ENCODE measurements around the gene NPAS3. TPM values are rescaled to one million over a fixed set of nuclear protein-coding genes. Genes with fewer than 3 reads are reported as not detected.

NPAS3 gene
- total and polyA plus RNA-seq, 7 donors, result 0.36 to 6.4 (median 4.6) TPM; not detected in 2

- intact Hi-C loops (cut with DNase I), result no loop called here
- Histone ChIP-seq H3K36me3 (no peaks in the 10 kb centered on the region), H3K27ac (no peak overlapping the region), H3K9me3 (no peaks in the 10 kb centered on the region), H3K4me1 (peaks cover 0 to 21% (median 16%) of the 10 kb centered on the region in 4 donors), H3K4me3 (no peak overlapping the region), H3K27me3 (no peaks in the 10 kb centered on the region)
- 71 to 77% methylated on average over 5 of the region's 5 CpGs for WGBS, 2 donors
- no peak for DNase-seq
- no peak for TF ChIP-seq EP300 (IDR thresholded peaks at IDR 0.05)
- no peak for TF ChIP-seq POLR2AphosphoS5 (IDR thresholded peaks at IDR 0.05)
- no peak for TF ChIP-seq CTCF (IDR thresholded peaks at IDR 0.05)
- TF ChIP-seq POLR2A (IDR thresholded peaks at IDR 0.05), result no peak
Observed at GRCh38 chr14:33570694-33571310, 632.1 kb downstream of the NPAS3 start.

GRCh38 chr14:33573301-33573880 is 634.7 kb downstream of the NPAS3 start:
- Histone ChIP-seq H3K9me3 (no peaks in the 10 kb centered on the region), H3K4me3 (no peak overlapping the region), H3K4me1 (peaks cover 0 to 21% (median 16%) of the 10 kb centered on the region in 4 donors), H3K27me3 (no peaks in the 10 kb centered on the region), H3K27ac (no peak overlapping the region), H3K36me3 (no peaks in the 10 kb centered on the region)
- no peak for DNase-seq
- intact Hi-C loops (cut with DNase I), result no loop called here
- TF ChIP-seq POLR2AphosphoS5 (IDR thresholded peaks at IDR 0.05) (no peak), POLR2A (IDR thresholded peaks at IDR 0.05) (no peak), EP300 (IDR thresholded peaks at IDR 0.05) (no peak)
- WGBS, 2 donors, result 90 to 93% methylated on average over 3 of the region's 3 CpGs

GRCh38 chr14:33576014-33576413 is 637.3 kb downstream of the NPAS3 start:
- no peaks in the 10 kb centered on the region for H3K36me3 ChIP-seq
- no peak overlapping the region for H3K27ac ChIP-seq
- peaks cover 0 to 5% (median 1%) of the 10 kb centered on the region in 4 donors for H3K4me1 ChIP-seq
- no peak overlapping the region for H3K4me3 ChIP-seq
- no peak for TF ChIP-seq POLR2A (IDR thresholded peaks at IDR 0.05)
- TF ChIP-seq CTCF (IDR thresholded peaks at IDR 0.05), result no peak
- TF ChIP-seq POLR2AphosphoS5 (IDR thresholded peaks at IDR 0.05), result no peak
- no peak for TF ChIP-seq EP300 (IDR thresholded peaks at IDR 0.05)
- intact Hi-C loops (cut with DNase I), result no loop called here
- DNase-seq, result no peak
- H3K9me3 ChIP-seq, result no peaks in the 10 kb centered on the region
- H3K27me3 ChIP-seq, result no peaks in the 10 kb centered on the region
- 19 to 61% methylated on average over 7 of the region's 7 CpGs for WGBS, 2 donors

- Histone ChIP-seq H3K4me3 (no peak overlapping the region), H3K27ac (no peak overlapping the region), H3K27me3 (no peaks in the 10 kb centered on the region), H3K9me3 (no peaks in the 10 kb centered on the region), H3K4me1 (no peaks in the 10 kb centered on the region), H3K36me3 (no peaks in the 10 kb centered on the region)
- intact Hi-C loops (cut with DNase I), result no loop called here
- WGBS, 2 donors, result 55 to 78% methylated on average over 3 of the region's 3 CpGs
- no peak for DNase-seq
- TF ChIP-seq POLR2AphosphoS5 (IDR thresholded peaks at IDR 0.05), result no peak
- no peak for TF ChIP-seq POLR2A (IDR thresholded peaks at IDR 0.05)
- no peak for TF ChIP-seq EP300 (IDR thresholded peaks at IDR 0.05)
- no peak for TF ChIP-seq CTCF (IDR thresholded peaks at IDR 0.05)
Observed at GRCh38 chr14:33578461-33579216, 640.0 kb downstream of the NPAS3 start.

GRCh38 chr14:33580231-33580749 is 641.6 kb downstream of the NPAS3 start:
- TF ChIP-seq CTCF (IDR thresholded peaks at IDR 0.05) (no peak), POLR2AphosphoS5 (IDR thresholded peaks at IDR 0.05) (no peak), POLR2A (IDR thresholded peaks at IDR 0.05) (no peak), EP300 (IDR thresholded peaks at IDR 0.05) (no peak)
- WGBS, 2 donors, result 22 to 62% methylated on average over 9 of the region's 9 CpGs

More at GRCh38 chr14:33580231-33580749, 641.6 kb downstream of the NPAS3 start:
- DNase-seq, result no peak
- Histone ChIP-seq H3K4me1 (no peaks in the 10 kb centered on the region), H3K4me3 (no peak overlapping the region), H3K36me3 (no peaks in the 10 kb centered on the region), H3K27me3 (no peaks in the 10 kb centered on the region), H3K9me3 (no peaks in the 10 kb centered on the region), H3K27ac (no peak overlapping the region)
- intact Hi-C loops (cut with DNase I), result no loop called here

All from sigmoid colon (tissue), 7 donors.